Epithelial cell of esophagus (primary cell): ENCODE results near the gene FZD7.
A peak's percentile ranks its signal among the peaks of the same experiment; 100 is the strongest.

Experiments used
- DNase-seq: peaks from one replicate; pipeline ENCODE4 v3.0.0; 2010; ENCODE audit warnings: low read depth
- H3K4me3 ChIP-seq: 2 replicates; pipeline ENCODE4 v1.5.1; 2011; ENCODE audit warnings: mild to moderate bottlenecking, low read length, control low read depth
- TF ChIP-seq, protein P1 (sequence below): IDR thresholded peaks from 2 replicates; pipeline ENCODE4 v1.5.1; 2011; ENCODE audit warnings: low read depth, mild to moderate bottlenecking, low read length, control low read depth, inconsistent platforms; ENCODE audit not compliant: insufficient read depth; ENCODE audit errors: missing control alignments

FZD7 gene

DNA sequence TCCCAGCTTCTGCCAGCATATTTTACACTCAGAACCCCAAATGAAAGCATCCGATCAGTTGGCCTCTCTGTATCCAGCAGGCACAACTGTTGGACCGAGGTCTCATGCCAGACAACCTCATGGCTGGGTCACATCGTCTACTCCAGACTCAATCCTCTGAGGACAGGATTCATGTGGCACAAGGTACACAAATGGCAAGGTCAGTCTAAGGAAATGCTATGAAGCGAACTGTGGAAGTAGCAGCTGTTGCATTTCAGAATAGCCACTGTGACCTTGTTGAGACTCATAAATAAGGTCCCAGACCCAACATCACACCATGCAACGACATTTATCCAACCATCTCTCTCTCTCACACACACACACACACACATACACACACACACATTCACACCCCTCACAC lies 7.1 kb upstream of the FZD7 start:
- no peak overlapping the region for H3K4me3 ChIP-seq
- DNase-seq = no peak
- TF ChIP-seq, protein P1, sequence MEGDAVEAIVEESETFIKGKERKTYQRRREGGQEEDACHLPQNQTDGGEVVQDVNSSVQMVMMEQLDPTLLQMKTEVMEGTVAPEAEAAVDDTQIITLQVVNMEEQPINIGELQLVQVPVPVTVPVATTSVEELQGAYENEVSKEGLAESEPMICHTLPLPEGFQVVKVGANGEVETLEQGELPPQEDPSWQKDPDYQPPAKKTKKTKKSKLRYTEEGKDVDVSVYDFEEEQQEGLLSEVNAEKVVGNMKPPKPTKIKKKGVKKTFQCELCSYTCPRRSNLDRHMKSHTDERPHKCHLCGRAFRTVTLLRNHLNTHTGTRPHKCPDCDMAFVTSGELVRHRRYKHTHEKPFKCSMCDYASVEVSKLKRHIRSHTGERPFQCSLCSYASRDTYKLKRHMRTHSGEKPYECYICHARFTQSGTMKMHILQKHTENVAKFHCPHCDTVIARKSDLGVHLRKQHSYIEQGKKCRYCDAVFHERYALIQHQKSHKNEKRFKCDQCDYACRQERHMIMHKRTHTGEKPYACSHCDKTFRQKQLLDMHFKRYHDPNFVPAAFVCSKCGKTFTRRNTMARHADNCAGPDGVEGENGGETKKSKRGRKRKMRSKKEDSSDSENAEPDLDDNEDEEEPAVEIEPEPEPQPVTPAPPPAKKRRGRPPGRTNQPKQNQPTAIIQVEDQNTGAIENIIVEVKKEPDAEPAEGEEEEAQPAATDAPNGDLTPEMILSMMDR = no peak

DNA sequence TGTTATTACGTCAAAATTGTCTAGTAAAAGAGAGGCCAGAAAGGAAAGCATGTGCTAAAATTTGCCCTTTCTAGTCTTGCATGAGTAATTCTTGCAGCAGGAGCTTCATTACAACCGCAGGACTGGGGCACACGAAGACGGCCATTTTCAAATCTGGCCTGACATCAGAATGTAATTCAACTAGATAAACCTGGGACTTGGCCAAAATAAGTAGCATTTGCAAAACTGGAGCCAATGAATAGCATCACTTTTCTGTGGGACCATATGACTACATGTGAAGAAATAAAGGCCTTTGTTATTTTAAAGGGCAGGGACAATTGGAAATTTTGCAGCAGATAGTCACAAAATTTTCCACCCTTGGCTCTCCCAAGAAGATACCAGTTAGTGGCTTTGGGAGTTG lies 3.0 kb upstream of the FZD7 start:
- no peak for DNase-seq
- TF ChIP-seq, protein P1 = no peak
- no peak overlapping the region for H3K4me3 ChIP-seq

DNA sequence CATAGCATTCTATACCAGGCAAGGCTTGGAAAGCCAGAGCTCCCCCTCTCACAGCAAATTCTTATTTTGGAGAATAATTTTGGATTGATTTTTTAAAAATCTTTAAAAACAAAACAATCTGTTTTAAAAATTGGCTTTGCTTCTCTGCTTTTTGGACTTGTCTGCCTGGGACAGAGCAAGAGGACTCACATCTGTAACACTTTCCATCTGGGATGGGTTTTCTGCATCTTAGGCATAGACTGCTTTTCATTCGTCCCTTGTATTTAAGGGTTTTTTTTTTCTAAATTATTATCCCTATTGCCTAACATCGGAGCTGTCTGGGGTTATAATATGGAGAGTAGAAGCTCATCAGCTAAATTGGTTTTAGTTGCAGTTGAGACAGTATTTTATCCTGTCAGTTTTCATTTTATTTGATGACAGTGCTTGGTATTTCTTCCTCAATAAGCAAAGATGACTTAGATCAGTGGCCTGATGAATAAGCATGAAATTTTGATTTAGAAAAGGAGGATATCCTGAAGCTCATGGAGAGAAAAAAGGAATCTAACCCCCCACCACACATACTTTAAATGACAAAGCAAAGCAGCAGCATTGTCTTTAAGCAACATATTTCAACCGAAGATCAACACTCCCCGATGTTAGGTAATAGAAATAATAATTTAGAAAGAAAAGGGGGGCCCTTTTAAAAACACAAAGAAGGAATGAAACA lies 2.3 kb upstream of the FZD7 start:
- no peak overlapping the region for H3K4me3 ChIP-seq
- no peak for DNase-seq

DNA sequence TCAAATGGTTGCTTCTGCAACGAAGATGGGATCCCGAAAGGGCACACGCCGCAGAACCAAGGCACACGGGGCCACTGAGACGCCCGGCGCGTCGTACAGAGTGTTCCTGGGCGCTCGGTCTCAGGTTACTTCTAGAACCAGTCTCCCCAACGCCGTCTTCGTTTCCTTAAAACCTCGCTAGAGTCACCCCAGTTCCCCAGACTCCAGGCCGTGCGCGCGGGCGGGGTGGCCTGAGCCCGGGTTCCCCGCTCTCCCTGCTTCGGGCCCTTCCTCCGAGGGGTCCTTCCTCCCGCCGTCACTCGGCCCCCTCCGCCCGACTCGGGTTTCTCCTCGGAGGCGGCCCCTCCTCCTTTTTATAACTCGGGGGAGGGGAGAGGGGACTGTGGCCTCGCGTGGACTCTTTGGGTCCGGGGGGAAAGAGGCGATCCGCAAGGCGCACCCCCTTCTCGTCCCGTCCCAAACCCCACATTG lies 774 bp upstream of the FZD7 start:
- peak; percentile 51 for DNase-seq
- H3K4me3 ChIP-seq = peak overlapping the region; percentile 79
- TF ChIP-seq, protein P1 = no peak

More for the DNA sequence above, 2.3 kb upstream of the FZD7 start:
- TF ChIP-seq, protein P1 = no peak

DNA sequence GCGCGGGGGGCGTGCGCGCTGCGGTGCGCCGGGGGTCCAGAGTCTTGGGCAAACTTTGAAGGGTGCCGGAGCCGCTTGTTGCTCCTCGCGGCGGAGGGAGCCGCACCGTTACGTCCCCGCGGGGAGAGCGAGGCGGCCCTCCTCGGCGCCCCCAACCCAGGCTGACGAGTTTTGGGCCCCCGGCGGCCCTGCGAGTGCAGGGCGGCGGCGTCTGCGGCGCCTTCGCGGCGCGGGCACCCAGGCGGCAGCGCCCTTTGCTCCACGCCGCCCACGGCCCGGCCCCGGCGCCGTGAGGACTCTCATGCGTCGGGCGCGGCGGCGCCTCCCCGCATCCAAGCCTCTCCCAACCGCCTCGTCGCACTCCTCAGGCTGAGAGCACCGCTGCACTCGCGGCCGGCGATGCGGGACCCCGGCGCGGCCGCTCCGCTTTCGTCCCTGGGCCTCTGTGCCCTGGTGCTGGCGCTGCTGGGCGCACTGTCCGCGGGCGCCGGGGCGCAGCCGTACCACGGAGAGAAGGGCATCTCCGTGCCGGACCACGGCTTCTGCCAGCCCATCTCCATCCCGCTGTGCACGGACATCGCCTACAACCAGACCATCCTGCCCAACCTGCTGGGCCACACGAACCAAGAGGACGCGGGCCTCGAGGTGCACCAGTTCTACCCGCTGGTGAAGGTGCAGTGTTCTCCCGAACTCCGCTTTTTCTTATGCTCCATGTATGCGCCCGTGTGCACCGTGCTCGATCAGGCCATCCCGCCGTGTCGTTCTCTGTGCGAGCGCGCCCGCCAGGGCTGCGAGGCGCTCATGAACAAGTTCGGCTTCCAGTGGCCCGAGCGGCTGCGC lies 814 bp downstream of the FZD7 start:
- DNase-seq = peak; percentile 54
- TF ChIP-seq, protein P1 = no peak
- H3K4me3 ChIP-seq = peak overlapping the region; percentile 54

DNA sequence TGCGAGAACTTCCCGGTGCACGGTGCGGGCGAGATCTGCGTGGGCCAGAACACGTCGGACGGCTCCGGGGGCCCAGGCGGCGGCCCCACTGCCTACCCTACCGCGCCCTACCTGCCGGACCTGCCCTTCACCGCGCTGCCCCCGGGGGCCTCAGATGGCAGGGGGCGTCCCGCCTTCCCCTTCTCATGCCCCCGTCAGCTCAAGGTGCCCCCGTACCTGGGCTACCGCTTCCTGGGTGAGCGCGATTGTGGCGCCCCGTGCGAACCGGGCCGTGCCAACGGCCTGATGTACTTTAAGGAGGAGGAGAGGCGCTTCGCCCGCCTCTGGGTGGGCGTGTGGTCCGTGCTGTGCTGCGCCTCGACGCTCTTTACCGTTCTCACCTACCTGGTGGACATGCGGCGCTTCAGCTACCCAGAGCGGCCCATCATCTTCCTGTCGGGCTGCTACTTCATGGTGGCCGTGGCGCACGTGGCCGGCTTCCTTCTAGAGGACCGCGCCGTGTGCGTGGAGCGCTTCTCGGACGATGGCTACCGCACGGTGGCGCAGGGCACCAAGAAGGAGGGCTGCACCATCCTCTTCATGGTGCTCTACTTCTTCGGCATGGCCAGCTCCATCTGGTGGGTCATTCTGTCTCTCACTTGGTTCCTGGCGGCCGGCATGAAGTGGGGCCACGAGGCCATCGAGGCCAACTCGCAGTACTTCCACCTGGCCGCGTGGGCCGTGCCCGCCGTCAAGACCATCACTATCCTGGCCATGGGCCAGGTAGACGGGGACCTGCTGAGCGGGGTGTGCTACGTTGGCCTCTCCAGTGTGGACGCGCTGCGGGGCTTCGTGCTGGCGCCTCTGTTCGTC lies 1.7 kb downstream of the FZD7 start:
- TF ChIP-seq, protein P1 = peak; percentile 38
- DNase-seq = peak; percentile 40
- H3K4me3 ChIP-seq = peak overlapping the region; percentile 54
